CD8-positive, alpha-beta memory T cell (primary cell): ENCODE measurements around the gene MPC1L. TPM values are rescaled to one million over a fixed set of nuclear protein-coding genes. Genes with fewer than 3 reads are reported as not detected.

Source experiments
- CTCF ChIA-PET: fragments of 350-600 bp; sonication (Branson Sonifier 250); formaldehyde crosslinking; loops from one replicate; lab custom pipeline; 2021; ENCODE audit warnings: antibody characterized with exemption; lab: Charles Lee
- POLR2A ChIA-PET: fragments of 350-600 bp; sonication (Branson Sonifier 250); formaldehyde crosslinking; loops from one replicate; lab custom pipeline; 2021; ENCODE audit warnings: antibody characterized with exemption; lab: Charles Lee
- DNase-seq, 5 donors: peaks; one replicate each; pipeline versions ENCODE4 v3.0.0 to v3.0.0-alpha.2; 2020 to 2022; ENCODE audit warnings: mixed read lengths in 1 of 5
- H3K27ac ChIP-seq: one replicate; pipeline ENCODE4 v1.7.0; 2013; ENCODE audit warnings: low read depth, mild to moderate bottlenecking, low read length, moderate library complexity
- H3K27me3 ChIP-seq: 2 replicates; pipeline ENCODE4 v1.7.0; 2013; ENCODE audit warnings: low read length, mild to moderate bottlenecking; ENCODE audit not compliant: insufficient read depth, poor library complexity, severe bottlenecking
- H3K36me3 ChIP-seq: 2 replicates; pipeline ENCODE4 v1.7.0; 2013; ENCODE audit warnings: mild to moderate bottlenecking, low read length, moderate library complexity; ENCODE audit not compliant: insufficient read depth
- H3K4me1 ChIP-seq: 2 replicates; pipeline ENCODE4 v1.7.0; 2013; ENCODE audit warnings: mild to moderate bottlenecking, low read length, moderate library complexity; ENCODE audit not compliant: insufficient read depth
- H3K4me3 ChIP-seq: 2 replicates; pipeline ENCODE4 v1.7.0; 2013; ENCODE audit warnings: mild to moderate bottlenecking, low read length
- H3K9me3 ChIP-seq: 2 replicates; pipeline ENCODE4 v1.7.0; 2013; ENCODE audit warnings: mild to moderate bottlenecking, low read length
- H3K27ac Mint-ChIP-seq, 8 donors: one replicate each; pipeline ENCODE4 v1.8.0; 2020 to 2021; ENCODE audit warnings: mixed read lengths in 8 of 8, mild to moderate bottlenecking in 6 of 8, inconsistent platforms in 3 of 8, moderate library complexity in 3 of 8
- H3K27me3 Mint-ChIP-seq, 2 donors: one replicate each; pipeline ENCODE4 v1.8.0; 2020 to 2021; ENCODE audit warnings: mixed read lengths in 2 of 2, mild to moderate bottlenecking in 1 of 2, moderate library complexity in 1 of 2
- H3K36me3 Mint-ChIP-seq, 3 donors: one replicate each; pipeline ENCODE4 v1.8.0; 2020 to 2021; ENCODE audit warnings: mixed read lengths in 3 of 3, inconsistent platforms in 1 of 3, mild to moderate bottlenecking in 1 of 3
- H3K4me1 Mint-ChIP-seq, 3 donors: one replicate each; pipeline ENCODE4 v1.8.0; 2020 to 2021; ENCODE audit warnings: mixed read lengths in 3 of 3, inconsistent platforms in 1 of 3, mild to moderate bottlenecking in 1 of 3
- H3K4me3 Mint-ChIP-seq, 7 donors: one replicate each; pipeline ENCODE4 v1.8.0; 2020 to 2021; ENCODE audit warnings: mixed read lengths in 7 of 7, mild to moderate bottlenecking in 6 of 7, moderate library complexity in 4 of 7, inconsistent platforms in 2 of 7
- H3K9me3 Mint-ChIP-seq, 5 donors: one replicate each; pipeline ENCODE4 v1.8.0; 2020 to 2022; ENCODE audit warnings: mixed read lengths in 5 of 5, mild to moderate bottlenecking in 3 of 5, moderate library complexity in 2 of 5, inconsistent platforms in 1 of 5
- polyA plus RNA-seq: library from polyadenylated mRNA; unstranded; fragments of 300-500 nt; fragmentation: Illumina TruSeq; gene quantifications from one replicate; pipeline ENCODE4 v1.2.3, GENCODE V29; 2021
- total RNA-seq, 2 experiments: library from RNA; stranded (reverse); gene quantifications; one replicate each; pipeline ENCODE4 v1.2.3, GENCODE V29; 2021

Gene MPC1L
- total and polyA plus RNA-seq, 3 experiments from 2014 or later: not detected

DNA sequence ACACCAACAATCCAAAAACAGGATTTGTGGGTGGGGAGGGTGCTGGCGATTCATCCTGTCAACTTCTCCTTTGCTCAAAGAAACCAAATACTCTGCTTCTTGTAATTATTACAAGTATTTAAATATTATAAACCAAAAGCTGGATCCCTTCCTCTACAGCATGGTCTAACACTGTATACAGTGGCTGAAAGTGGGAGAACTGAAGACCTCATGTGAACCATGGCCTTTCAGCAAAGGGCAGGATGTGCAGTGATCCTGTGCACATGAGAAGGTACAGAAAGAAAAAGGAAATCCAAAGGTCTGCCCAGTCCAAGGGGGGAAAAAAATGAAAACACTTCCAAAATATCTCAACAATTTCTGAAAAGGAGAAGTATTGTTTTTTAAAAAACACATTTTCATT, 29.4 kb downstream of the MPC1L start:
- H3K27ac ChIP-seq: no peak overlapping the region
- no peaks in the 10 kb centered on the region for H3K9me3 ChIP-seq
- POLR2A ChIA-PET: no interaction called here
- H3K4me1 Mint-ChIP-seq: peaks cover 6 to 13% (median 10%) of the 10 kb centered on the region in 3 donors
- H3K4me3 Mint-ChIP-seq: no peak overlapping the region
- no peaks in the 10 kb centered on the region for H3K27me3 Mint-ChIP-seq
- H3K4me1 ChIP-seq: peaks cover 6% of the 10 kb centered on the region
- CTCF ChIA-PET: interaction anchor here (0.9 to 5.3 kb wide), 4 partner anchors 13 to 142 kb away, joined by 3 to 54 read pairs (median 4); no protein-coding TSS in a partner anchor
- peaks cover 13% of the 10 kb centered on the region for H3K36me3 ChIP-seq
- H3K9me3 Mint-ChIP-seq: no peaks in the 10 kb centered on the region
- H3K36me3 Mint-ChIP-seq: peaks cover 7 to 41% (median 11%) of the 10 kb centered on the region in 3 donors
- no peak overlapping the region for H3K4me3 ChIP-seq
- no peak for DNase-seq
- H3K27me3 ChIP-seq: no peaks in the 10 kb centered on the region
- peak overlapping the region in 2 of 8 donors; percentile 29 to 32 for H3K27ac Mint-ChIP-seq

DNA sequence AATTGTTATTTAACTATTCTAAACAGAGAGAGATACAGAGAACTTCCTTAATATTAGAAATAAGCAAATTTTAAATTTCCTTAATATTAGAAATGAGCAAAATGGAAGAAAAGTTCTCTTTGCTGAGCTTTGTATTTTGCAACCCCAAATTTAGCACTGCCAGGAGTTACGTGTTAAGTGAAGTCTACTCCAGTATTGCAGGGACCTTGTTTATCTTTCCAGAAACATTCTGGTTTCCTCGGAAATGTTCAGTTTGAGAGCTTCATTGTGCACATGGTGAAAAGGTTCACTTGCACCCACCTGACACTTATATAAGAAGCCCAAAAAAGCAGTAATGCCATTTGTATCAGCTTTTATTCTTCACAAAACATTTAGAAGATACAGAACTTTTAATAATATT, 30.3 kb downstream of the MPC1L start:
- H3K4me1 Mint-ChIP-seq: peaks cover 2 to 6% (median 4%) of the 10 kb centered on the region in 3 donors
- Histone ChIP-seq H3K4me1 (no peaks in the 10 kb centered on the region), H3K9me3 (no peaks in the 10 kb centered on the region), H3K27ac (no peak overlapping the region), H3K4me3 (no peak overlapping the region), H3K27me3 (no peaks in the 10 kb centered on the region), H3K36me3 (peaks cover 13% of the 10 kb centered on the region)
- no peak overlapping the region for H3K4me3 Mint-ChIP-seq
- no peaks in the 10 kb centered on the region for H3K27me3 Mint-ChIP-seq
- POLR2A ChIA-PET: no interaction called here
- CTCF ChIA-PET: interaction anchor here (1.2 to 5.3 kb wide), 2 partner anchors 109 to 141 kb away, joined by 3 to 54 read pairs; no protein-coding TSS in a partner anchor
- DNase-seq: no peak
- peak overlapping the region in 2 of 8 donors; percentile 54 to 67 for H3K27ac Mint-ChIP-seq
- H3K9me3 Mint-ChIP-seq: no peaks in the 10 kb centered on the region
- peaks cover 7 to 43% (median 11%) of the 10 kb centered on the region in 3 donors for H3K36me3 Mint-ChIP-seq

DNA sequence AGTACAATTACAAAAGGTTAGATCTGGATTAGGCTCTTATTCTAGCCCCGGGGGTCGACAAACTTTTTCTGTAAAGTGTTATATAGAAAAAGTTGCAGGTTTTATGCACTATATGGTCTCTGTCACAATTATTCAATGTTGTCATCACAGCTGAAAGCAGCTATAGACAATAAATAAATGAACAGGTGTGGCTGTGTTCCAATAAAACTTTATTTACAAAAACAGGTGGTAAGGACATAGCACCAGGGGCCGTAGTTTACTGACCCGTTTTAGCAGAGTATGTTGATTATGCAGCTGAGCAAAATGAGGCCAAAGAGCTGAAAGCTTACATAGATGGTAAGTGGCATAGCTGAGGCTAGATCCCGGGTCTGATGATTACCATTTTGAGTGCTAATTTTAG, 37.2 kb downstream of the MPC1L start:
- H3K4me1 Mint-ChIP-seq: peaks cover 18 to 19% (median 19%) of the 10 kb centered on the region in 3 donors
- no peak overlapping the region for H3K4me3 Mint-ChIP-seq
- no peaks in the 10 kb centered on the region for H3K27me3 ChIP-seq
- no peak overlapping the region for H3K4me3 ChIP-seq
- H3K36me3 ChIP-seq: peaks cover 11% of the 10 kb centered on the region
- H3K27ac ChIP-seq: no peak overlapping the region
- no peaks in the 10 kb centered on the region for H3K9me3 ChIP-seq
- DNase-seq: no peak
- no peaks in the 10 kb centered on the region for H3K9me3 Mint-ChIP-seq
- peaks cover 8 to 58% (median 17%) of the 10 kb centered on the region in 3 donors for H3K36me3 Mint-ChIP-seq
- no peaks in the 10 kb centered on the region for H3K27me3 Mint-ChIP-seq
- CTCF ChIA-PET: no interaction called here
- POLR2A ChIA-PET: no interaction called here
- H3K4me1 ChIP-seq: peaks cover 8% of the 10 kb centered on the region
- H3K27ac Mint-ChIP-seq: peak overlapping the region in 1 of 8 donors; percentile 24

DNA sequence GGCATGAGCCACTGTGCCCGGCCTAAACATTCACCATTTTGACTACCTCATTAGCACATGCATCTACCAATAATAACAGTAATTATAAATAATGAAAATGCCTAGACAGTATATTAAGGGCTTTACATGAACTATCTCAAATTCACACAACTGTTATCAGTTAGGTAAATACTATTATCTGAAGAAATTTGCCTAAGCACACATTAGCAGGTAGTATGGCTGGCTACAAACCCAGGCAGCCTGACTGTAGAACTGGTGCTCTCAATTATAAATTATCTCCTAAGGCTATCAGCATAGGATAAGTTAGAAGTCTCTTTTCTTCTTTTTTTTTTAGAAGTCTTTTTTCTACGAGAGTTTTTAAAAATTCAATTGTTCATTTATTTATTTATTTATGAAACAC, 38.3 kb downstream of the MPC1L start:
- no peak overlapping the region for H3K4me3 Mint-ChIP-seq
- no peak overlapping the region for H3K27ac ChIP-seq
- H3K27ac Mint-ChIP-seq: peak overlapping the region in 1 of 8 donors; percentile 73
- H3K4me1 ChIP-seq: peaks cover 8% of the 10 kb centered on the region
- H3K9me3 Mint-ChIP-seq: no peaks in the 10 kb centered on the region
- ChIA-PET POLR2A (no interaction called here), CTCF (interaction anchor here (1.0 to 1.6 kb wide), 2 partner anchors 10 to 74 kb away, joined by 3 read pairs; partner anchors contain the start of gene MED14)
- no peaks in the 10 kb centered on the region for H3K9me3 ChIP-seq
- H3K27me3 ChIP-seq: no peaks in the 10 kb centered on the region
- peaks cover 18 to 19% (median 19%) of the 10 kb centered on the region in 3 donors for H3K4me1 Mint-ChIP-seq
- peaks cover 20% of the 10 kb centered on the region for H3K36me3 ChIP-seq
- H3K27me3 Mint-ChIP-seq: no peaks in the 10 kb centered on the region
- H3K36me3 Mint-ChIP-seq: peaks cover 6 to 59% (median 21%) of the 10 kb centered on the region in 3 donors
- H3K4me3 ChIP-seq: no peak overlapping the region
- DNase-seq: no peak

DNA sequence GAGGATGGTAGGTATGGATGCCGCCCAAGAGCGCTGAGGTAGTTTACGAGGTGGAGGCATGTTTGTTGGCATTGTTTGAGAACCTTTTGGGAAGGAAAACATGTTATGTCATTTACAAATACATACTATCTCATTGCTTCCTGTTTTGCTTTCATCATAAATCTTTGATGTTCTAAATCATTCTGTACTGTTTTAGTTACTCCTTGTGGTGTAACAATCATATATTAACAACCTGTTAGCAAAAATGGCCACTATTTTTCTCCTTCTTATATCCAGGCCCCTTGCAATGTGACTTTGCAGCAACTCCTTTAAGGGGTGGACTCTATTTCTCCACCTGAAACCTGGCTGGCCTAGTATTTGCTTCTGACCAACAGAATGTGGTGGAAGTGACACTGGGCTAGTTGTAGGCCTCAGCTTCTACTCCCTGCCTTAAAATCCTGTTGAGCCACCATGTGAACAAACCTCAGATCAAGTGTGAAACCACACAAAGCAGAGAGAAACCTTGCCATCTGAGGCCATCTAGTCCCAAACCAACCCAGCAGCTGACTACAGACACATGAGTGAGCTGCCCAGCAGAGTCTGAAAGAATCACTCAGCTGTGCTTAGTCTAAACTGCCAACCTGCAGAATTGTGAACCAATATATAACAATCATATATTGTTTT, 40.0 kb downstream of the MPC1L start:
- DNase-seq: peak in 1 of 5 donors; percentile 45
- Histone ChIP-seq H3K4me1 (peaks cover 8% of the 10 kb centered on the region), H3K4me3 (no peak overlapping the region), H3K27ac (no peak overlapping the region), H3K27me3 (no peaks in the 10 kb centered on the region), H3K9me3 (no peaks in the 10 kb centered on the region), H3K36me3 (peaks cover 28% of the 10 kb centered on the region)
- Mint-ChIP-seq H3K4me3 (peak overlapping the region; percentile 20 to 65 (median 36)), H3K27me3 (no peaks in the 10 kb centered on the region), H3K4me1 (peaks cover 18 to 19% (median 19%) of the 10 kb centered on the region in 3 donors), H3K36me3 (peaks cover 7 to 64% (median 28%) of the 10 kb centered on the region in 3 donors), H3K9me3 (no peaks in the 10 kb centered on the region), H3K27ac (peak overlapping the region; percentile 36 to 96 (median 78))
- POLR2A ChIA-PET: no interaction called here
- CTCF ChIA-PET: no interaction called here

DNA sequence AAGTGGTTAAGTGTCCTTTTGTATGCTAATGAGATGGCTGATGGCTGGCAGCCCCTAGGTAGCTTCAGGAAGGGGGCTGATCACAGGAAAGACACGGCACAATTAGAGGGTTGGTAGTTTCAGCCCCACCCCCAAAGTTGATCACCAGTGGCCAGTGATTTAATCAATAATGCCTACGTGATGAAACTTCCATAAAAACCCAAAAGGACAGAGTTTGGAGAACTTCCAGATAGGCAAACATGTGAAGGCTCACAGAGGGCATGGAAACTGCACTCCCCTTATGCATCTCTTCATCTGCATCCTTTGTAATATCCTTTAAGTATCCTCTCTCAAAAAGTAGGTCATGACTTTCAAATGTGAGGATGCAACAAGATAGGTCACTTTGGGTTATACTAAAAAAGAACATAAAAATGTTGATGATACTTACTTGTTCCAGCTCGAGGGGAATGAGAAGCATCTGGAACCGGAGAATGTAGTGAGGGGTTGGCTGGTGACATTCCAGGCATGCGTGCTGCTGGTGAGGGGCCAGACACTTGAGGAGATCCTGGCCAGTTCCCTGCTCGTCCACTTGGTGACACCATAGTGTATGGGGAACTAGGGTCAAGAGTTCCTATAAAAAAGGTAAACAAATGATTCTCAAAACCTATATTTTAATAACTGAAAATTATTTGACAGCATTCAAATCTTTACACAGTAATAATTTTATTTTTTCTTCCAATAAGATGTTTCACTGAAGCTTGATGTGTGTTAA, 40.8 kb downstream of the MPC1L start:
- Mint-ChIP-seq H3K4me1 (peaks cover 18 to 19% (median 19%) of the 10 kb centered on the region in 3 donors), H3K27ac (peak overlapping the region; percentile 43 to 96 (median 76)), H3K27me3 (no peaks in the 10 kb centered on the region), H3K9me3 (no peaks in the 10 kb centered on the region), H3K36me3 (peaks cover 7 to 68% (median 28%) of the 10 kb centered on the region in 3 donors), H3K4me3 (peak overlapping the region in 2 of 7 donors; percentile 20 to 65)
- Histone ChIP-seq H3K4me3 (no peak overlapping the region), H3K27me3 (no peaks in the 10 kb centered on the region), H3K36me3 (peaks cover 28% of the 10 kb centered on the region), H3K9me3 (no peaks in the 10 kb centered on the region), H3K27ac (no peak overlapping the region), H3K4me1 (peaks cover 8% of the 10 kb centered on the region)
- DNase-seq: no peak
- ChIA-PET CTCF (interaction anchor here (1.0 kb wide), 2 partner anchors 9 to 80 kb away, joined by 3 to 4 read pairs; no protein-coding TSS in a partner anchor), POLR2A (no interaction called here)

DNA sequence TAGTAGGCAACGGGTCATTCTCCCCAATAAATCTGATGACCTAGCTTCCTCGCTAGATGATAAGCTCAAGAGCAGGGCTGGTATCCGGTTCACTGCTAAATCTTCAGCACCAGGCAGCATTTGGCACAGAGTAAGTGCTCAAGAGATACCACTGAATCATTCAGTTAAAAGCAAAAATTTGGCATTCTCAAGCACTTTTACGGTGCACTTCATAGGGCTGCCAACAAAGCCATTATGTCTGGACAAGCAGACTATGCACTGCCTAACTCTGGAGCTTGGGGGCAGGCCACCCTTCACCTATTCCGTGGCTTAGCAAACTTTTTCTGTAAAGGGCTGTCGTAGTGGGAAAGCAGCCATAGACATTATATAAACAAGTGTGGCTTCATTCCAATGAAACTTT, 47.9 kb downstream of the MPC1L start:
- Mint-ChIP-seq H3K27ac (no peak overlapping the region), H3K27me3 (no peaks in the 10 kb centered on the region), H3K36me3 (peaks cover 7 to 78% (median 23%) of the 10 kb centered on the region in 3 donors), H3K9me3 (no peaks in the 10 kb centered on the region), H3K4me1 (no peaks in the 10 kb centered on the region), H3K4me3 (no peak overlapping the region)
- Histone ChIP-seq H3K9me3 (no peaks in the 10 kb centered on the region), H3K27me3 (no peaks in the 10 kb centered on the region), H3K4me1 (no peaks in the 10 kb centered on the region), H3K36me3 (peaks cover 10% of the 10 kb centered on the region), H3K27ac (no peak overlapping the region), H3K4me3 (no peak overlapping the region)
- DNase-seq: no peak
- POLR2A ChIA-PET: no interaction called here
- CTCF ChIA-PET: no interaction called here
